Uterus (tissue), 2 donors: ENCODE results near the gene TM7SF2.

Experiments used
- CTCF ChIP-seq, 4 experiments: fragments of 200-600 bp in 2 of 4; fragments of 450-650 bp in 2 of 4; sonication (generic) in 2 of 4; IDR thresholded peaks; one replicate each; pipeline ENCODE4 v1.5.1; 2016 to 2019; ENCODE audit warnings: antibody characterized with exemption in 4 of 4, mild to moderate bottlenecking in 2 of 4, moderate library complexity in 1 of 4
- POLR2A ChIP-seq, 2 donors: fragments of 450-650 bp; IDR thresholded peaks; one replicate each; pipeline ENCODE4 v1.6.1; 2016; ENCODE audit warnings: antibody characterized with exemption in 2 of 2, mild to moderate bottlenecking in 1 of 2, moderate library complexity in 1 of 2

GRCh38 chr11:65087216-65087615, 24.5 kb upstream of the TM7SF2 start:
- TF ChIP-seq CTCF (IDR thresholded peaks at IDR 0.05) (no peak), POLR2A (IDR thresholded peaks at IDR 0.05) (no peak)
